GM12878 (cell line): ENCODE results near the gene CDC6. TPM values are rescaled to one million over a fixed set of nuclear protein-coding genes. Genes with fewer than 3 reads are reported as not detected.

Experiments used
- ATAC-seq: fragments of 200-7000 bp; cut with Tn5 transposase; 3 replicates; pipeline ENCODE4 v1.9.1; 2020; ENCODE audit warnings: mild to moderate bottlenecking, moderate library complexity
- BruUV-seq: library from RNA; stranded (reverse); fragments of 400-500 nt; replicated peaks from 2 replicates; lab custom pipeline; 2021; lab: Mats Ljungman, UMichigan
- CTCF ChIA-PET: fragments of 300-600 bp; sonication (Branson Sonifier 250); formaldehyde crosslinking; extraction: SDS; loops from one replicate; lab custom pipeline; 2021; ENCODE audit warnings: inconsistent platforms; lab: Yijun Ruan, JAX
- POLR2A ChIA-PET: fragments of 350-600 bp; formaldehyde crosslinking; extraction: SDS; loops from one replicate; lab custom pipeline; 2021; ENCODE audit warnings: inconsistent platforms; lab: Charles Lee
- RAD21 ChIA-PET: fragments of 300-600 bp; sonication (Branson Sonifier 250); formaldehyde crosslinking; loops from one replicate; lab custom pipeline; 2023; ENCODE audit warnings: antibody characterized with exemption; ENCODE audit not compliant: unreplicated experiment; lab: Charles Lee
- SMC1A ChIA-PET: fragments of 300-600 bp; sonication (Branson Sonifier 250); formaldehyde crosslinking; loops from one replicate; lab custom pipeline; 2023; ENCODE audit not compliant: unreplicated experiment, uncharacterized antibody; lab: Charles Lee
- DNase-seq: peaks from one replicate; pipeline ENCODE4 v3.0.0-alpha.2; 2011; ENCODE audit warnings: low read depth, low spot score
- FAIRE-seq: peaks from 3 replicates; lab custom pipeline; 2011; peaks lifted over from hg19 to GRCh38; lab: Jason Lieb, UNC
- H2AFZ ChIP-seq: 2 replicates; pipeline ENCODE4 v1.6.0; 2011; ENCODE audit warnings: low read depth, low read length, control low read depth; ENCODE audit not compliant: control insufficient read depth
- H3K27ac ChIP-seq: 2 replicates; pipeline ENCODE4 v1.5.1; 2011; ENCODE audit warnings: control low read depth; ENCODE audit not compliant: control insufficient read depth, insufficient read depth
- H3K27me3 ChIP-seq, 2 experiments: replicated peaks in 1 of 2; 2 replicates each; pipeline versions ENCODE4 v1.6.0 to v1.6.1; 2011; ENCODE audit warnings: low read length in 1 of 2; ENCODE audit not compliant: control insufficient read depth in 2 of 2, insufficient read depth in 2 of 2
- H3K36me3 ChIP-seq, 2 experiments: 2 replicates each; pipeline ENCODE4 v1.5.1; 2011; ENCODE audit warnings: low read length in 1 of 2; ENCODE audit not compliant: control insufficient read depth in 2 of 2, insufficient read depth in 2 of 2
- H3K4me1 ChIP-seq: 2 replicates; pipeline ENCODE4 v1.6.1; 2011; ENCODE audit warnings: mild to moderate bottlenecking, low read length, moderate library complexity, mixed read lengths; ENCODE audit not compliant: control insufficient read depth, insufficient read depth
- H3K4me2 ChIP-seq: 2 replicates; pipeline ENCODE4 v1.6.0; 2011; ENCODE audit warnings: control low read depth; ENCODE audit not compliant: control insufficient read depth, insufficient read depth
- H3K4me3 ChIP-seq: fragments of 200-600 bp; sonication (generic); 2 replicates; pipeline ENCODE4 v1.5.1; 2016
- H3K79me2 ChIP-seq: 2 replicates; pipeline ENCODE4 v1.6.0; 2011; ENCODE audit warnings: low read length; ENCODE audit not compliant: control insufficient read depth, insufficient read depth
- H3K9ac ChIP-seq: 2 replicates; pipeline ENCODE4 v1.8.0; 2011; ENCODE audit warnings: low read length, control low read depth, mixed read lengths; ENCODE audit not compliant: control insufficient read depth, insufficient read depth
- H3K9me3 ChIP-seq: replicated peaks from 3 replicates; pipeline ENCODE4 v1.5.1; 2011; ENCODE audit warnings: mild to moderate bottlenecking, low read length; ENCODE audit not compliant: control insufficient read depth, insufficient read depth
- H4K20me1 ChIP-seq: 2 replicates; pipeline ENCODE4 v1.6.0; 2011; ENCODE audit not compliant: control insufficient read depth, insufficient read depth
- EED ChIP-seq: sonication (generic); IDR thresholded peaks from 2 replicates; pipeline ENCODE4 v1.6.1; 2016; ENCODE audit warnings: antibody characterized with exemption, low read depth
- NFXL1 ChIP-seq: fragments of 450-650 bp; IDR thresholded peaks from 2 replicates; pipeline ENCODE4 v1.6.1; 2017; ENCODE audit warnings: antibody characterized with exemption, mild to moderate bottlenecking, borderline replicate concordance
- RAD51 ChIP-seq: fragments of 450-650 bp; IDR thresholded peaks from 2 replicates; pipeline ENCODE4 v1.6.1; 2016; ENCODE audit warnings: moderate library complexity, mild to moderate bottlenecking, inconsistent platforms
- ZBED1 ChIP-seq: IDR thresholded peaks from 2 replicates; pipeline ENCODE4 v1.6.1; 2016; ENCODE audit warnings: borderline replicate concordance
- WGBS: methylation state at CpG from one replicate; pipeline ENCODE4 v1.1.6; 2016; ENCODE audit warnings: low lambda C conversion rate; ENCODE audit not compliant: insufficient replicate concordance, insufficient coverage; ENCODE audit errors: missing lambda C conversion rate; 5-methylcytosine and 5-hydroxymethylcytosine counted together
- in situ Hi-C: fragments of 300-500 bp; cut with MboI; formaldehyde crosslinking; loops from 9 replicates; pipeline ENCODE4 v1.14.3; 2018; ENCODE audit warnings: mixed read lengths
- intact Hi-C: fragments of 100-400 bp; cut with micrococcal nuclease; formaldehyde crosslinking; loops from one replicate; pipeline ENCODE4 v1.14.2; 2022; ENCODE audit not compliant: unreplicated experiment
- polyA plus RNA-seq, 11 experiments: library from polyadenylated mRNA; depleted of rRNA in 4 of 11; unstranded in 6 of 11; stranded (reverse) in 5 of 11; fragments of >200 nt; fragmentation: Nextera tagmentation in 4 of 11; fragmentation: Illumina TruSeq in 1 of 11; extraction: Ambion mirVana in 4 of 11; extraction: Trizol in 1 of 11; gene quantifications; 1 replicate in 1 of 11; 2 replicates in 10 of 11; pipeline versions ENCODE4 v1.2.1 to v1.2.3, GENCODE V29; 2011 to 2016; ENCODE audit warnings: inconsistent platforms in 2 of 11, missing spikeins in 2 of 11, low read depth in 1 of 11
- total RNA-seq, 4 experiments: library from RNA; depleted of rRNA in 3 of 4; stranded (reverse); fragments of >200 nt in 3 of 4; fragmentation: Illumina TruSeq in 1 of 4; extraction: Trizol in 1 of 4; gene quantifications; 2 replicates each; pipeline versions ENCODE4 v1.2.1 to v1.2.3, GENCODE V29; 2013 to 2021
- TF ChIP-seq, protein P1 (sequence below): IDR thresholded peaks from 2 replicates; pipeline ENCODE4 v1.6.1; 2012; ENCODE audit warnings: low read depth, low read length, improper control_type of control experiment

Gene CDC6
- total and polyA plus RNA-seq, 10 of the 15 experiments (the other 5 are each of a cell fraction or from before 2014, with no cell fraction given) = 13.3 to 60.9 (median 47.6) TPM

GRCh38 chr17:40242774-40243173 is 44.9 kb upstream of the CDC6 start:
- Histone ChIP-seq H3K27me3 (no peaks in the 10 kb centered on the region), H3K4me3 (no peak overlapping the region), H3K36me3 (no peaks in the 10 kb centered on the region; a peak in 2 of 4 replicates), H4K20me1 (no peaks in the 10 kb centered on the region), H2AFZ (no peak overlapping the region), H3K4me1 (no peaks in the 10 kb centered on the region), H3K9ac (no peak overlapping the region), H3K27ac (no peak overlapping the region), H3K4me2 (no peak overlapping the region), H3K9me3 (no peaks in the 10 kb centered on the region), H3K79me2 (no peaks in the 10 kb centered on the region; the same call in none of the 2 replicates)
- no TSS peak for BruUV-seq
- DNase-seq = no peak
- SMC1A ChIA-PET = no interaction called here
- no peak for ATAC-seq
- no peak for TF ChIP-seq ZBED1
- TF ChIP-seq, protein P1, sequence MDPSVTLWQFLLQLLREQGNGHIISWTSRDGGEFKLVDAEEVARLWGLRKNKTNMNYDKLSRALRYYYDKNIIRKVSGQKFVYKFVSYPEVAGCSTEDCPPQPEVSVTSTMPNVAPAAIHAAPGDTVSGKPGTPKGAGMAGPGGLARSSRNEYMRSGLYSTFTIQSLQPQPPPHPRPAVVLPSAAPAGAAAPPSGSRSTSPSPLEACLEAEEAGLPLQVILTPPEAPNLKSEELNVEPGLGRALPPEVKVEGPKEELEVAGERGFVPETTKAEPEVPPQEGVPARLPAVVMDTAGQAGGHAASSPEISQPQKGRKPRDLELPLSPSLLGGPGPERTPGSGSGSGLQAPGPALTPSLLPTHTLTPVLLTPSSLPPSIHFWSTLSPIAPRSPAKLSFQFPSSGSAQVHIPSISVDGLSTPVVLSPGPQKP = no peak
- POLR2A ChIA-PET = no interaction called here
- intact Hi-C loops = loop anchor here (5.0 kb wide), 1 partner anchor 40 kb away; no protein-coding TSS in a partner anchor
- RAD21 ChIA-PET = interaction anchor here (1.2 kb wide), 1 partner anchor 47 kb away, joined by 3 read pairs; no protein-coding TSS in a partner anchor
- 98% methylated on average over 3 of the region's 3 CpGs for WGBS
- FAIRE-seq = no peak
- in situ Hi-C loops = no loop called here
- CTCF ChIA-PET = interaction anchor here (0.7 to 1.6 kb wide), 4 partner anchors 10 to 67 kb away, joined by 3 to 4 read pairs (median 4); no protein-coding TSS in a partner anchor

- RAD21 ChIA-PET = no interaction called here
- Histone ChIP-seq H3K27ac (no peak overlapping the region), H3K79me2 (no peaks in the 10 kb centered on the region; the same call in none of the 2 replicates), H3K4me2 (no peak overlapping the region), H3K4me3 (no peak overlapping the region), H3K27me3 (no peaks in the 10 kb centered on the region), H3K9ac (no peak overlapping the region), H2AFZ (no peak overlapping the region), H4K20me1 (no peaks in the 10 kb centered on the region), H3K9me3 (no peaks in the 10 kb centered on the region), H3K4me1 (no peaks in the 10 kb centered on the region), H3K36me3 (no peaks in the 10 kb centered on the region; a peak in 2 of 4 replicates)
- CTCF ChIA-PET = interaction anchor here (1.6 kb wide), 1 partner anchor 47 kb away, joined by 4 read pairs; no protein-coding TSS in a partner anchor
- BruUV-seq = no TSS peak
- ATAC-seq (no peak), FAIRE-seq (no peak), DNase-seq (no peak)
- intact Hi-C loops = loop anchor here (5.0 kb wide), 1 partner anchor 39 kb away; no protein-coding TSS in a partner anchor
- in situ Hi-C loops = no loop called here
- TF ChIP-seq RAD51 (no peak), NFXL1 (no peak), EED (no peak)
- 97% methylated on average over 3 of the region's 3 CpGs for WGBS
- SMC1A ChIA-PET = interaction anchor here (0.6 to 1.1 kb wide), 2 partner anchors 9 to 13 kb away, joined by 3 read pairs; no protein-coding TSS in a partner anchor
- POLR2A ChIA-PET = no interaction called here
These were observed 43.9 kb upstream of the CDC6 start for GRCh38 chr17:40243761-40244160.
